Activated CD4-positive, alpha-beta T cell treated with anti-CD3 and anti-CD28 coated beads for 36 hours (primary cell): ENCODE results near the gene BSCL2. TPM values are rescaled to one million over a fixed set of nuclear protein-coding genes. Genes with fewer than 3 reads are reported as not detected.

ENCODE experiments used
- ATAC-seq: fragments of 200-7000 bp; cut with Tn5 transposase; one replicate; pipeline ENCODE4 v1.10.0; 2021; ENCODE audit warnings: mild to moderate bottlenecking, moderate library complexity
- CTCF ChIA-PET: fragments of 350-600 bp; sonication (Branson Sonifier 250); formaldehyde crosslinking; loops from one replicate; lab custom pipeline; 2021; ENCODE audit warnings: antibody characterized with exemption; lab: Charles Lee
- POLR2A ChIA-PET: fragments of 350-600 bp; sonication (Branson Sonifier 250); formaldehyde crosslinking; loops from one replicate; lab custom pipeline; 2021; ENCODE audit warnings: antibody characterized with exemption, inconsistent platforms; lab: Charles Lee
- DNase-seq: peaks from one replicate; pipeline ENCODE4 v3.0.0-alpha.2; 2020
- H3K27ac Mint-ChIP-seq: one replicate; pipeline ENCODE4 v1.8.0; 2021; ENCODE audit warnings: mixed read lengths
- H3K27me3 Mint-ChIP-seq: one replicate; pipeline ENCODE4 v1.8.0; 2021; ENCODE audit warnings: mixed read lengths
- H3K36me3 Mint-ChIP-seq: one replicate; pipeline ENCODE4 v1.8.0; 2021; ENCODE audit warnings: low read depth, mixed read lengths
- H3K4me1 Mint-ChIP-seq: one replicate; pipeline ENCODE4 v1.8.0; 2021; ENCODE audit warnings: mixed read lengths
- H3K4me3 Mint-ChIP-seq: one replicate; pipeline ENCODE4 v1.8.0; 2021; ENCODE audit warnings: mild to moderate bottlenecking, moderate library complexity, mixed read lengths
- H3K9me3 Mint-ChIP-seq: one replicate; pipeline ENCODE4 v1.8.0; 2021; ENCODE audit warnings: low read depth, mixed read lengths
- intact Hi-C, 2 experiments: fragments of 100-400 bp; cut with DNase I in 1 of 2; cut with micrococcal nuclease in 1 of 2; formaldehyde crosslinking; loops; one replicate each; pipeline versions ENCODE4 v1.14.2 to v1.15.1; 2022 to 2024; cut with DNase I, micrococcal nuclease
- total RNA-seq, 2 experiments: library from RNA; stranded (reverse); gene quantifications; one replicate each; pipeline ENCODE4 v1.2.3, GENCODE V29; 2021

Gene BSCL2
- total RNA-seq, 2 experiments from 2014 or later = 16.7 to 28.0 TPM

- ATAC-seq = no peak
- DNase-seq = no peak
- Mint-ChIP-seq H3K27ac (peak overlapping the region; percentile 34), H3K4me1 (peaks cover 35% of the 10 kb centered on the region), H3K27me3 (no peaks in the 10 kb centered on the region), H3K4me3 (no peak overlapping the region), H3K9me3 (no peaks in the 10 kb centered on the region), H3K36me3 (peaks cover 87% of the 10 kb centered on the region)
- CTCF ChIA-PET = interaction anchor here (0.7 kb wide), 1 partner anchor 184 kb away, joined by 3 read pairs; no protein-coding TSS in a partner anchor
- POLR2A ChIA-PET = interaction anchor here (0.8 kb wide), 1 partner anchor 134 kb away, joined by 4 read pairs; no protein-coding TSS in a partner anchor
- intact Hi-C loops = no loop called here
Measured at GRCh38 chr11:62721994-62722393, 14.8 kb upstream of the BSCL2 start.

GRCh38 chr11:62719302-62719978, 12.2 kb upstream of the BSCL2 start:
- H3K4me1 Mint-ChIP-seq = peaks cover 40% of the 10 kb centered on the region
- H3K4me3 Mint-ChIP-seq = no peak overlapping the region
- DNase-seq (no peak), ATAC-seq (peak; percentile 49)
- no peaks in the 10 kb centered on the region for H3K27me3 Mint-ChIP-seq
- ChIA-PET CTCF (interaction anchor here (0.9 kb wide), 1 partner anchor 9 kb away, joined by 3 read pairs; no protein-coding TSS in a partner anchor), POLR2A (interaction anchor here (0.6 kb wide), 1 partner anchor 8 kb away, joined by 4 read pairs; no protein-coding TSS in a partner anchor)
- peak overlapping the region; percentile 56 for H3K27ac Mint-ChIP-seq
- intact Hi-C loops = no loop called here
- peaks cover 86% of the 10 kb centered on the region for H3K36me3 Mint-ChIP-seq
- no peaks in the 10 kb centered on the region for H3K9me3 Mint-ChIP-seq

DNA sequence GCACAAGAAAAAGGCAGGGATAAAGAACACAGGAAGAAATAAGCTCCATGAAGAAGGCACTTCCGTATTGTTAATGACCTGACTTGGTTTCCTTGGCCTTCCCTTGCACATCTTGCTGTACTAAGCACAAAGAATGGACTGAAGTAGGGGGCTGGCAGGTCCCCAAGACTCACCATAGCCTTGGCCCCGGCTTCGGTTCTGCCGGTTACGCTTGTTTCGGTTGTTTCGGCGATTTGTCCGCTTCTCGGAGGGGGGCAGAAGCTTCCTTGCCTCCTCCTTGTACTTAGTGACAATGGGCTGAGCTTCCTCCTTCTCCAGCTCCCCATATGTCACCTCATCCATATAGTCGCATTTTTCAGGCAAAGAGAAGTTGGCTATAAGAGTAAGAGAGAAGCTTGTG, 9.6 kb upstream of the BSCL2 start:
- no peak for DNase-seq
- CTCF ChIA-PET = interaction anchor here (0.6 kb wide), 1 partner anchor 15 kb away, joined by 3 read pairs; no protein-coding TSS in a partner anchor
- POLR2A ChIA-PET = no interaction called here
- H3K4me1 Mint-ChIP-seq = peaks cover 44% of the 10 kb centered on the region
- intact Hi-C loops = no loop called here
- H3K36me3 Mint-ChIP-seq = peaks cover 78% of the 10 kb centered on the region
- H3K9me3 Mint-ChIP-seq = no peaks in the 10 kb centered on the region
- ATAC-seq = no peak
- no peak overlapping the region for H3K4me3 Mint-ChIP-seq
- no peak overlapping the region for H3K27ac Mint-ChIP-seq
- H3K27me3 Mint-ChIP-seq = no peaks in the 10 kb centered on the region

GRCh38 chr11:62716206-62716605, 9.0 kb upstream of the BSCL2 start:
- no peaks in the 10 kb centered on the region for H3K9me3 Mint-ChIP-seq
- DNase-seq (no peak), ATAC-seq (no peak)
- H3K4me1 Mint-ChIP-seq = peaks cover 44% of the 10 kb centered on the region
- H3K27ac Mint-ChIP-seq = peak overlapping the region; percentile 47
- H3K36me3 Mint-ChIP-seq = peaks cover 74% of the 10 kb centered on the region
- intact Hi-C loops = no loop called here
- H3K27me3 Mint-ChIP-seq = no peaks in the 10 kb centered on the region
- ChIA-PET POLR2A (interaction anchor here (0.7 kb wide), 1 partner anchor 36 kb away, joined by 7 read pairs; no protein-coding TSS in a partner anchor), CTCF (interaction anchor here (1.6 kb wide), 1 partner anchor 21 kb away, joined by 3 read pairs; no protein-coding TSS in a partner anchor)
- H3K4me3 Mint-ChIP-seq = no peak overlapping the region

GRCh38 chr11:62715150-62716130, 8.2 kb upstream of the BSCL2 start:
- POLR2A ChIA-PET = interaction anchor here (0.7 kb wide), 1 partner anchor 35 kb away, joined by 7 read pairs; no protein-coding TSS in a partner anchor
- Mint-ChIP-seq H3K4me1 (peaks cover 46% of the 10 kb centered on the region), H3K4me3 (no peak overlapping the region), H3K9me3 (no peaks in the 10 kb centered on the region), H3K27ac (peak overlapping the region; percentile 47), H3K27me3 (no peaks in the 10 kb centered on the region), H3K36me3 (peaks cover 76% of the 10 kb centered on the region)
- no peak for DNase-seq
- CTCF ChIA-PET = interaction anchor here (1.6 kb wide), 1 partner anchor 20 kb away, joined by 3 read pairs; no protein-coding TSS in a partner anchor
- intact Hi-C loops = no loop called here
- no peak for ATAC-seq

- H3K27me3 Mint-ChIP-seq = no peaks in the 10 kb centered on the region
Measured at GRCh38 chr11:62713343-62713742, 6.1 kb upstream of the BSCL2 start.

DNA sequence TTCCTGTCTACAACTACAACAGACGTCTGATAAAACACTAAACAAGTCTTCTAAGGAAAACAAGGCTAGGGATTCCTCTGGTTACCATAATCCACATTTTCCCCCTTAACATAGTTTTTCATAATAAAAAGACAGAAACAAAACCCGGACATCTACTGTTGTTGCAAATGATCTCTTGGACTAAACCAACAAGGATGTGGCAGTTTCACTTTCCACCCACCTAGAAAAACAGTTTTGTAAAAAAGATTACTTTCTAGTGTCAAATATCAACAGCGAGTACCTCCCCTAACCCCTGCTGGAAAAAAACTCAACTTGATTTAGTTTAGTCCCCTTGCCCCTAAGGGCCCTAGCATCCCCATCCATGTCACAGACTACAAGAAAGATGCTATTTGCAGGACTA, 5.6 kb upstream of the BSCL2 start:
- Mint-ChIP-seq H3K4me3 (no peak overlapping the region), H3K27ac (peak overlapping the region; percentile 89), H3K36me3 (peaks cover 72% of the 10 kb centered on the region), H3K9me3 (no peaks in the 10 kb centered on the region), H3K27me3 (no peaks in the 10 kb centered on the region), H3K4me1 (peaks cover 55% of the 10 kb centered on the region)
- ATAC-seq (no peak), DNase-seq (no peak)
- CTCF ChIA-PET = interaction anchor here (0.6 to 2.0 kb wide), 2 partner anchors 11 to 53 kb away, joined by 3 to 5 read pairs; no protein-coding TSS in a partner anchor
- POLR2A ChIA-PET = interaction anchor here (1.1 to 1.5 kb wide), 2 partner anchors 12 to 15 kb away, joined by 3 read pairs; partner anchors contain the start of gene HNRNPUL2
- intact Hi-C loops = no loop called here

More at GRCh38 chr11:62713343-62713742, 6.1 kb upstream of the BSCL2 start:
- no peak overlapping the region for H3K4me3 Mint-ChIP-seq
- ChIA-PET POLR2A (interaction anchor here (0.7 to 1.5 kb wide), 2 partner anchors 14 to 143 kb away, joined by 3 read pairs; partner anchors contain the start of gene HNRNPUL2), CTCF (interaction anchor here (1.5 to 2.0 kb wide), 2 partner anchors 11 to 19 kb away, joined by 3 to 5 read pairs; no protein-coding TSS in a partner anchor)
- H3K36me3 Mint-ChIP-seq = peaks cover 76% of the 10 kb centered on the region
- DNase-seq (no peak), ATAC-seq (no peak)
- intact Hi-C loops = no loop called here
- H3K4me1 Mint-ChIP-seq = peaks cover 54% of the 10 kb centered on the region
- H3K27ac Mint-ChIP-seq = peak overlapping the region; percentile 89
- no peaks in the 10 kb centered on the region for H3K9me3 Mint-ChIP-seq

DNA sequence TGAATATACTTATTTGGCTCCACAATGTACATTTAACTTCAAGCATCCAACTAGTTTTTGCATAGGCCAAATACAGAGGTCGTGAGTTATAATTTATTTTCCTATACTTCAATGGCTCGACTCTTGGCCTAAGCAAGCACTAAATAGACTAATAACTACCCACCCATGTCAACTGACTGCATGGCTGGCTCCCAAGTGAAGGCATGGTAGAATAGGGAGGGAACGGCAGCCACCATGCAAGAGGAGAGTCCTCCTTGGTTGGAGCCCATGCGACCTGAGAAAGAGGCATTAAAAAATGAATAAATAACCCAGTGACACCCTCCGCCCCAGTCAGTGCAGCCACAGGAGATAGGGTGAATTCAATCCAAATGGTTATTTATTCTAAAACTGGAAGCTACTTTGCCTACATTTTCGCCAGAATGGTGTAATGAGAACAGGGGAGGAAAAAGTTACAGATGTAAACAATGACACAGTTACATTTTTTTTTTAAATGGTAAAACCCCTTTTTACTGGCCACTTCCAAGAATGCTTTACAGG, 5.1 kb upstream of the BSCL2 start:
- Mint-ChIP-seq H3K27me3 (no peaks in the 10 kb centered on the region), H3K27ac (peak overlapping the region; percentile 89), H3K9me3 (no peaks in the 10 kb centered on the region), H3K4me1 (peaks cover 58% of the 10 kb centered on the region), H3K36me3 (peaks cover 66% of the 10 kb centered on the region), H3K4me3 (no peak overlapping the region)
- ChIA-PET POLR2A (interaction anchor here (0.6 to 1.5 kb wide), 3 partner anchors 13 to 174 kb away, joined by 3 read pairs; partner anchors contain the start of gene HNRNPUL2), CTCF (interaction anchor here (0.6 to 2.0 kb wide), 2 partner anchors 12 to 53 kb away, joined by 3 to 5 read pairs; no protein-coding TSS in a partner anchor)
- intact Hi-C loops = no loop called here
- DNase-seq (no peak), ATAC-seq (no peak)

DNA sequence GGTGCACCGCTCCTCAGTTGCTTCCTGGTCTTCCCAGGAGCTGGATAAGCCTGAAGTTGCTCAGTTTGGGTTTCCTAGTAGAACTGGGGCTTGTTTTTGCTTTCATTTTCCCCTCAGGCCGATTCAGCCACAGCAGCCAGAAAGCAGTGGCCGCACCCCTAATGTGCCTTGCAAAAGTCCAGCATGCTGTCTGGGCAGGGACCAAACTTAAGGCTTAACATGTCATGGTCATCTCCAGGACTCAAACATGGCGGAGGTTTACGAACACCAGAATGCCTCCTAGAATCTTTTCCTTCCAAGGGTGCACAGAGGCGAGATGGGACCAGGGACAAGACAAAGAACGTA, 2.7 kb upstream of the BSCL2 start:
- intact Hi-C loops = no loop called here
- H3K27ac Mint-ChIP-seq = peak overlapping the region; percentile 97
- no peak for ATAC-seq
- peaks cover 70% of the 10 kb centered on the region for H3K4me1 Mint-ChIP-seq
- peaks cover 52% of the 10 kb centered on the region for H3K36me3 Mint-ChIP-seq
- no peaks in the 10 kb centered on the region for H3K27me3 Mint-ChIP-seq
- DNase-seq = peak; percentile 42
- peak overlapping the region; percentile 86 for H3K4me3 Mint-ChIP-seq
- ChIA-PET CTCF (interaction anchor here (0.6 to 1.6 kb wide), 5 partner anchors 9 to 158 kb away, joined by 3 to 5 read pairs (median 3); partner anchors contain the start of gene LBHD1), POLR2A (interaction anchor here (1.0 to 3.2 kb wide), 7 partner anchors 17 to 146 kb away, joined by 3 to 16 read pairs (median 10); partner anchors contain the start of genes C11orf98, CSKMT, HNRNPUL2 and LBHD1)
- H3K9me3 Mint-ChIP-seq = no peaks in the 10 kb centered on the region
